Neuron (in vitro differentiated cells): ENCODE results near the gene TP63.

Experiments used
- H2AFZ ChIP-seq: one replicate; pipeline ENCODE4 v1.6.1; 2013; ENCODE audit warnings: low read depth, mild to moderate bottlenecking, inconsistent platforms, low read length, moderate library complexity
- H3K27me3 ChIP-seq: one replicate; pipeline ENCODE4 v1.6.1; 2013; ENCODE audit warnings: low read length; ENCODE audit not compliant: insufficient read depth
- H3K36me3 ChIP-seq: one replicate; pipeline ENCODE4 v1.6.1; 2013; ENCODE audit warnings: low read length; ENCODE audit not compliant: insufficient read depth
- H3K4me1 ChIP-seq: one replicate; pipeline ENCODE4 v1.6.1; 2013; ENCODE audit warnings: low read length; ENCODE audit not compliant: insufficient read depth
- H3K4me3 ChIP-seq: 2 replicates; pipeline ENCODE4 v1.5.1; 2013; ENCODE audit warnings: mild to moderate bottlenecking, low read length, moderate library complexity
- H3K9me3 ChIP-seq: one replicate; pipeline ENCODE4 v1.6.1; 2013; ENCODE audit warnings: low read length

The TP63 gene

GRCh38 chr3:189674249-189674913 is 43.2 kb downstream of the TP63 start:
- Histone ChIP-seq H3K4me3 (no peak overlapping the region), H3K36me3 (no peaks in the 10 kb centered on the region), H3K9me3 (no peaks in the 10 kb centered on the region), H3K27me3 (no peaks in the 10 kb centered on the region), H2AFZ (no peak overlapping the region), H3K4me1 (no peaks in the 10 kb centered on the region)

- Histone ChIP-seq H3K4me1 (no peaks in the 10 kb centered on the region), H2AFZ (no peak overlapping the region), H3K27me3 (no peaks in the 10 kb centered on the region), H3K9me3 (no peaks in the 10 kb centered on the region), H3K4me3 (no peak overlapping the region), H3K36me3 (no peaks in the 10 kb centered on the region)
These were observed 46.5 kb downstream of the TP63 start for GRCh38 chr3:189677667-189678066.

DNA sequence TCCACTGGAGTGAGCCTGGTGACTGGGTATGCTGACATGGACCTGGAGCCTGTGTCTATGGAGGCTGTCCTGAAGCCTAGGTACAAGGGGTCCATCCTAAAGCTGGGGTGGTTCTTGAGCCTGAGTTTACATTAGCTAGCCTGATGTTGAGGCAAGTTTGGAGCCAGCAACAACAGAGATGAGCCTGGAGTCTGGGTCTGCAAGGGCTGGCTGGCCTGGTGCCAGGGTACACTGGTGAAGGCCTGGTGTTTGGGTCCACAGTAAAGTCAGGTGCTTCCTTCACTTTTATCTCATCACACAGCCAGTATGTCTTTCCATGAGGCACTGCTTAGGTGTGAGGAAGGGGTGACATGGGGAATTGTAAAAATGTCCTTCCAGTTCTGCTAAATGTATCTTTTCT is 49.5 kb downstream of the TP63 start:
- Histone ChIP-seq H3K27me3 (no peaks in the 10 kb centered on the region), H3K9me3 (no peaks in the 10 kb centered on the region), H3K4me1 (no peaks in the 10 kb centered on the region), H3K36me3 (no peaks in the 10 kb centered on the region), H3K4me3 (no peak overlapping the region), H2AFZ (no peak overlapping the region)

GRCh38 chr3:189683546-189684255 is 52.5 kb downstream of the TP63 start:
- no peaks in the 10 kb centered on the region for H3K27me3 ChIP-seq
- H3K9me3 ChIP-seq, result no peaks in the 10 kb centered on the region
- no peak overlapping the region for H3K4me3 ChIP-seq
- H3K4me1 ChIP-seq, result no peaks in the 10 kb centered on the region
- no peaks in the 10 kb centered on the region for H3K36me3 ChIP-seq
- H2AFZ ChIP-seq, result no peak overlapping the region

- no peaks in the 10 kb centered on the region for H3K4me1 ChIP-seq
These were observed 53.1 kb downstream of the TP63 start for GRCh38 chr3:189684317-189684716.

DNA sequence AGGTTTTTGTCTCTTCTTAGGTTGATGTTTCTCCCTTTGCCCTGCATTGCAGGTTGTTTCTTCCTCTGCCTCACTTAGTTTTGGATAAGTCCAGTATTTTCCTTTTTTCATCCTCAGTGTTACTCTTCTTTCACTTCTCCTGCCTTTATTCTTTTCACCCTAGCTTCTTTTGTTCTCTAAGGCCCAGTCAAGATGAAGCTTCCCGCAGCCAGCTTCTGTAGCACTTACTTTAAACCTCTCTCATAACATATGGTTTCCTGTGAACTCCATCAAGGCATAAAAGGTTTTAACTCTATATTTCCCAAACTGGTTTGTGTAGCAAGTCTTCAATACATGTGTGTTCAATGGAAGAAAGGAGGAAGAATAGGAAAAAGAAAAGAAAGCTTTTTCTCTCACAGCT is 54.1 kb downstream of the TP63 start:
- Histone ChIP-seq H3K27me3 (no peaks in the 10 kb centered on the region), H2AFZ (no peak overlapping the region), H3K9me3 (no peaks in the 10 kb centered on the region), H3K4me1 (no peaks in the 10 kb centered on the region), H3K36me3 (no peaks in the 10 kb centered on the region), H3K4me3 (no peak overlapping the region)

More at GRCh38 chr3:189684317-189684716, 53.1 kb downstream of the TP63 start:
- Histone ChIP-seq H3K27me3 (no peaks in the 10 kb centered on the region), H3K36me3 (no peaks in the 10 kb centered on the region), H2AFZ (no peak overlapping the region), H3K9me3 (no peaks in the 10 kb centered on the region), H3K4me3 (no peak overlapping the region)

DNA sequence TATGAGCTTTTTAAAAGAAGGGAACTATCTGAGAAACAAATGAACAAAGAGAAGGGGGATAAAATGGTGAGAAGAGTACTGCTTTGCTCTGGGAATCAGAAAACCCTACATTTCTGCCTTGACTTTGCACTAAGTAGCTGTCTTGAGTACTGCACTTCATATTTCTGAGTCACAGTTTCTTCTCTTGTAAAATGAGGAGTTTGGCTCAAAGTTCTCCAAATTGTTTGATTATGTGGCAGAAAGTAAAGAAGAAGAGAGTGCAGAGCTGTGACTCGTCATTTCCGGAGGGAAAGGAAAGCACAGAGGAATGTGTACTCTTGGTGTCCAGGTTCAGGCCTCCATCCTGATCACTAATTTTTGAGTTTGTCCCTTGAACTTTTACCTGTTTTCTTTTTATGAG is 54.7 kb downstream of the TP63 start:
- H3K4me1 ChIP-seq, result no peaks in the 10 kb centered on the region
- H2AFZ ChIP-seq, result no peak overlapping the region
- no peaks in the 10 kb centered on the region for H3K9me3 ChIP-seq
- no peaks in the 10 kb centered on the region for H3K27me3 ChIP-seq
- no peak overlapping the region for H3K4me3 ChIP-seq
- no peaks in the 10 kb centered on the region for H3K36me3 ChIP-seq

GRCh38 chr3:189687475-189687874 is 56.3 kb downstream of the TP63 start:
- no peak overlapping the region for H3K4me3 ChIP-seq
- H3K36me3 ChIP-seq, result no peaks in the 10 kb centered on the region
- no peaks in the 10 kb centered on the region for H3K4me1 ChIP-seq
- H3K27me3 ChIP-seq, result no peaks in the 10 kb centered on the region
- no peak overlapping the region for H2AFZ ChIP-seq
- H3K9me3 ChIP-seq, result no peaks in the 10 kb centered on the region

DNA sequence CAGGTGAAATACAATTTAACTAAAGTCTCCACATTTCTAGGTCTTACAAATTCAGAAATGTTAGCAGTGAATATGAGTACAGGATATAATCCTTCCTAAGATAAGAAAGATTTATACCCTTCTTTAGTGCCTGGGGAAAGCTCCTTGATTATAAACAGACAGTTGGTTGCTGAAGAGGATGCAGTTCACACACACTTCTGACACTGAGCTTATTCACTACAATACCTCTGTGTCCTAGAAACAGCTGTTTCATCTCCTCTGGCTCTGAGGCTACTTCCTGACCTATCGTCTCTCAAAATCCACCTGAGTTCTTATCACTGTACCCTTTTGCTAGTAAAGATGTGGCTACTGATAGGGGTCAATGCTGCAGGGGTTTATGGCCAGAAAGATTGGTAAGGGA is 57.1 kb downstream of the TP63 start:
- H2AFZ ChIP-seq, result no peak overlapping the region
- H3K4me1 ChIP-seq, result no peaks in the 10 kb centered on the region
- H3K4me3 ChIP-seq, result no peak overlapping the region
- H3K36me3 ChIP-seq, result no peaks in the 10 kb centered on the region
- no peaks in the 10 kb centered on the region for H3K9me3 ChIP-seq
- no peaks in the 10 kb centered on the region for H3K27me3 ChIP-seq

DNA sequence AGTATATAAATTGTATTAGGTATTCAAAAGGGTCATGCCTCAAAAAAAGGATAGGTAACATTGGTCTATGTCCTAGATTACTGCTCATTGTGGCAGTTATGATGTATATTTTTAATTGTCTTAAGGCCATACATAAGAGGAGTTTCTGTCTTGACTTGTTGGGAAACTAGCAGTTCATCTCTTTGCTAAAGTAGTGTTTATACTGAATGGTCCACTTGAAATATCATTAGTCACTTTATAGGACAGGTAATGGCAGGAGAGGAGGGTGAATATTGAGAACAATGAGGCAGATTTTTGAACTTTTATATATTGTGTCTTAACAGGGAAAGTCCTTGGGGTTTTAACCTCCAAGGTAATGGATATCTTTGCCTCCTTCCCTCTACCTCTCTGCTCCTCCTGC is 58.4 kb downstream of the TP63 start:
- H3K36me3 ChIP-seq, result no peaks in the 10 kb centered on the region
- no peaks in the 10 kb centered on the region for H3K9me3 ChIP-seq

DNA sequence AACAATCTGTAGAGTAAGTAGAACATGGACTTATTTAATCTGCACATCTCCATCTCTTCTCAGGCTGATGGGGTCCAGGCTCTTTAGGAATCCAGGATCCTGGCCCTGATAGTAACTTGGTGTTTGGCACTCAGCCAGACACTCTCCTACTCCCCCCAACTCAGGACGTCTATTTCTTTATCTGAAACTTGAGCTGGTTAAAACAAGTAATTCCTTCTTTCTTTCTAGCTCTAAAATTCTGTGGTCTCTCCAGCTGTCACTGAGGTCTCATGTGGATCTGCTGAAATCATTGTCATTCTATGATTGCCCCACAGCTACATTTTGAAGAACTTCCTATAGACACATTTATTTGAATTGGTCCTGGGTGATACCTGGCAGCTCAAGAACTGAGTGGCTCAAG is 59.0 kb downstream of the TP63 start:
- Histone ChIP-seq H3K4me3 (no peak overlapping the region), H3K4me1 (no peaks in the 10 kb centered on the region), H3K27me3 (no peaks in the 10 kb centered on the region), H3K9me3 (no peaks in the 10 kb centered on the region), H2AFZ (no peak overlapping the region), H3K36me3 (no peaks in the 10 kb centered on the region)

More for the DNA sequence above, 58.4 kb downstream of the TP63 start:
- H3K4me3 ChIP-seq, result no peak overlapping the region
- no peak overlapping the region for H2AFZ ChIP-seq
- no peaks in the 10 kb centered on the region for H3K4me1 ChIP-seq
- no peaks in the 10 kb centered on the region for H3K27me3 ChIP-seq

DNA sequence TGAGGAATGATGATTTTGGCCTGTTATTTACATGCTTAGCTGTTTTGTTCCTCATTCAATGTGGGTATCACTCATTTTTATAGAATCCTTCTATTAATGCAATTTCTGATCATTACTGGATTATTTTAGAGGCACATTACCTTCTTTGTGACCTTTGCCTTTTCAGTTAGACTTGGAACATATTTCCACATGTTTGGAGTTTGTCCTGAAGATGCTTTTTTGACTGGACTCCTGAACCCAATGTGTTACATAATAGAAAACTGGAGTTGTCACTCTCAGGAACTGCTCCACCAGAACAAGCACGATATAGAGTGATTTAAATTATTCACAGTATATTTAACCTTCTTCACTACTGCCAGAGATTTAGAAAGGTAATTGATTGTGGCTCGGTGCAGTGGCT is 59.5 kb downstream of the TP63 start:
- Histone ChIP-seq H3K9me3 (no peaks in the 10 kb centered on the region), H3K4me1 (no peaks in the 10 kb centered on the region), H3K27me3 (no peaks in the 10 kb centered on the region), H3K36me3 (no peaks in the 10 kb centered on the region), H2AFZ (no peak overlapping the region), H3K4me3 (no peak overlapping the region)

GRCh38 chr3:189695400-189695799 is 64.2 kb downstream of the TP63 start:
- no peaks in the 10 kb centered on the region for H3K36me3 ChIP-seq
- H3K4me1 ChIP-seq, result no peaks in the 10 kb centered on the region
- H3K9me3 ChIP-seq, result no peaks in the 10 kb centered on the region
- H2AFZ ChIP-seq, result no peak overlapping the region
- H3K27me3 ChIP-seq, result no peaks in the 10 kb centered on the region
- H3K4me3 ChIP-seq, result no peak overlapping the region

DNA sequence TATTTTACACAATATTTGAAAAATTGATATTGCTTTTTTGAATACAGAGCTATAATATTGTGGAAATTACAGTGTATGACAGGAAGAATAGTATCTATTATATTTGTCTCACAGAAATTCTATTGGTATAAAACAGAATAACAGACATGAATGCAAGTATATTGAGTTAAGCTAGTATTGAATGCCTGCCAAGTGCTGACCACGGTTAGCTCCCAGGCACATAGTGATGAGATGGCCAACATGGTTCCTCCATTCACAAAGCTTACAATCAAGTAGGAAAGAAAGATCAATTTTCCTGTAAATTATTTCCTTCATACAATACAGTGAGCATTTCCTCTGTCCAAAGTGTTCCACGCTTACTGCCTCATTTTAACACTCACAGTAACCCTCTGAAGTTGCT is 67.6 kb downstream of the TP63 start:
- Histone ChIP-seq H3K36me3 (no peaks in the 10 kb centered on the region), H2AFZ (no peak overlapping the region), H3K27me3 (no peaks in the 10 kb centered on the region), H3K4me1 (no peaks in the 10 kb centered on the region), H3K9me3 (no peaks in the 10 kb centered on the region), H3K4me3 (no peak overlapping the region)
